ELR (cell line): ENCODE data around the gene COMMD8.
"Not testable (repeated sequence)": the region's sequence is repeated elsewhere in the genome, so short reads cannot be mapped to it uniquely, and the experiment has no call there.

ENCODE experiments used
- DNase-seq: peaks from one replicate; pipeline ENCODE4 v3.0.0-alpha.2; 2015; ENCODE audit warnings: low read depth

The COMMD8 gene

GRCh38 chr4:47463235-47463956 is at the start of gene COMMD8:
Gene COMMD8, minus strand, starts transcription at chr4:47463702. Its CDS starts 51 bp downstream, at chr4:47463651.
- peak; percentile 97 for DNase-seq

GRCh38 chr4:47510506-47511143 is 47.1 kb upstream of the COMMD8 start:
- peak; percentile 55 for DNase-seq

- no peak for DNase-seq
Observed at GRCh38 chr4:47505666-47506065, 42.2 kb upstream of the COMMD8 start.

GRCh38 chr4:47505147-47505546 is 41.6 kb upstream of the COMMD8 start:
- no peak for DNase-seq

GRCh38 chr4:47500776-47501175 is 37.3 kb upstream of the COMMD8 start:
- no peak for DNase-seq

- DNase-seq, result no peak
Observed at GRCh38 chr4:47499700-47500099, 36.2 kb upstream of the COMMD8 start.

GRCh38 chr4:47498899-47499298 is 35.4 kb upstream of the COMMD8 start:
- no peak for DNase-seq

GRCh38 chr4:47494124-47494430 is 30.6 kb upstream of the COMMD8 start:
- no peak for DNase-seq

GRCh38 chr4:47493238-47494123 is 30.0 kb upstream of the COMMD8 start:
- DNase-seq, result no peak

- DNase-seq, result peak; percentile 59
Observed at GRCh38 chr4:47490550-47490949, 27.0 kb upstream of the COMMD8 start.

GRCh38 chr4:47488706-47489105 is 25.2 kb upstream of the COMMD8 start:
- DNase-seq, result no peak

- not testable (repeated sequence) for DNase-seq
Observed at GRCh38 chr4:47486727-47487126, 23.2 kb upstream of the COMMD8 start.

GRCh38 chr4:47486231-47486673 is 22.8 kb upstream of the COMMD8 start:
- peak; percentile 28 for DNase-seq

- no peak for DNase-seq
Observed at GRCh38 chr4:47485768-47486167, 22.3 kb upstream of the COMMD8 start.

- peak; percentile 92 for DNase-seq
Observed at GRCh38 chr4:47485047-47485692, 21.7 kb upstream of the COMMD8 start, which contains the start of gene ATP10D. Gene ATP10D, plus strand, starts transcription at chr4:47485275. Its CDS starts 27,266 bp downstream, at chr4:47512541.

- no peak for DNase-seq
Observed at GRCh38 chr4:47484168-47484567, 20.7 kb upstream of the COMMD8 start.

- peak; percentile 13 for DNase-seq
Observed at GRCh38 chr4:47483745-47484144, 20.2 kb upstream of the COMMD8 start.

GRCh38 chr4:47482326-47482725 is 18.8 kb upstream of the COMMD8 start:
- DNase-seq, result peak; percentile 89

- DNase-seq, result no peak
Observed at GRCh38 chr4:47478804-47479203, 15.3 kb upstream of the COMMD8 start.

- no peak for DNase-seq
Observed at GRCh38 chr4:47475411-47475810, 11.9 kb upstream of the COMMD8 start.

- DNase-seq, result no peak
Observed at GRCh38 chr4:47474799-47475198, 11.3 kb upstream of the COMMD8 start.

- DNase-seq, result no peak
Observed at GRCh38 chr4:47473141-47473750, 9.7 kb upstream of the COMMD8 start.
